Dedifferentiated amniotic fluid mesenchymal stem cell (primary cell): ENCODE data around the gene PLAC8L1.

Source experiments
- DNase-seq: peaks from one replicate; pipeline ENCODE4 v3.0.0-alpha.2; 2016; ENCODE audit errors: extremely low spot score

The PLAC8L1 gene

DNA sequence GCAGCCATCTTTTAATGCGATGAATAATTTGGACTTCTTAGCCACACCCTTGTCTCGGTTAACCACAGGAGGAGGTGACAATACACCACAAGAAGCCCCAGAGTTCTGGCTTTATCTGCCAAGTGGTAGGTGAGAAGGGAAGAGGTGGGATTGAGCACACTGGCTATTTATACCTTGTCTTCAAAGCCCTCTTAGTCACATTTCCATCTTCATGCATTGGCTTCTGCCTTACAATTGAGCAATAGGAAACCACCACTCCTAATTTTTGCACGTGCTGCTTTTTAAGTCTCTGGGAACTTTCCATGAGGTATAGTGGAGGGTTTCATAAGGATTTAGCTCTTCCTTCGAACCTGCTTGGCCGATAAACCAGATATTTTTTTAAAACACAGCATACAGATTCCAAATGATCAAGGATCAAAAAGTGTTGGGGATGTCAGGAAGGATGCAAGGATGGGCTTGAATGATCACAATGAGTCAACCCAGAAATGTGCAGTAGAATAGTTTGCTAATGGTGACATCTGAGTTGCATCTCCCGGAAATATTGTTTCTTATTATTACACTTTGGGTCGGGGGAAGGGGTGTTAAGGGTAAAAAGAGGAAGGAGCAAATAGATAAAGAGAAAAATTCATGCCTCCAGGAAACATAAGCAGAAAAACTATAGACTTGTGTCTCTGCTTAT, 25.5 kb downstream of the PLAC8L1 start:
- no peak for DNase-seq

DNA sequence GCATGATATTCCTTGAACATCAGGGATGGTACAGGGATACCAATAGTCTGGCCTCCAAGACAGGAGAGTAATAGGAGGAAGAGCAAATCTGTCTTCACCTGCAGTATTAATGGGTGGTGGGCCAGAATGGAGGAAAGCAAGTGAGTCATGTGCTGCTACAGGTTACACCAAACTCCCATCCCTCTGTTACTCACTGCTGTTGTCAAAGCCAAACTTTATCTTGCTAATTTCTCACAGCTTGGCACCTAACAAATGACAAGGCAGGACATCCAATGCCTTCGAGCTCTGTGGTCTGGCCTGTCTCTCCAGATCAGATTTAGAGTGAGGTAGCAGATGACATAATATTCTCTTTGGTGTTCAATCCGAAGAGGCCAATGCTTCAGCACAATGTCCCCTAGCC, 26.8 kb downstream of the PLAC8L1 start:
- DNase-seq = no peak

DNA sequence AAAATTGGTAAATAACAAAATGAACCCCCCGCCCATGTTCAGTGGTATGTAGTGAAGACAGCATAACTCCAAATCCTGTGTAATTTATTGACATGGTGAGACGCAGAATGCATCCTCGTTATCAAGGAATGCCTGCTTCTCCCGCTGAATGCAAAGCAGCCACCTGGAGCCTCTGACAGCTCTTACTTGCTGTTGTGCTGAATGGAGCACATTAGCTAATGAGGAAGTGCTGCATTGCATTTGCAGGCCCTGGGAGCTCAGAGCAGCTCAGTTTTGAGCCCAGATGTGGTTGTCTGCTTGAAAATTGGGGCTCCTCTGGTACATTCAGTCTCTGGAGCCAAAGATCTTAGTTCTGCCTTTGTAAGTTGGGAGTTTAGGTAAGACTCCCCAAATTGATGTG, 28.9 kb downstream of the PLAC8L1 start:
- no peak for DNase-seq

DNA sequence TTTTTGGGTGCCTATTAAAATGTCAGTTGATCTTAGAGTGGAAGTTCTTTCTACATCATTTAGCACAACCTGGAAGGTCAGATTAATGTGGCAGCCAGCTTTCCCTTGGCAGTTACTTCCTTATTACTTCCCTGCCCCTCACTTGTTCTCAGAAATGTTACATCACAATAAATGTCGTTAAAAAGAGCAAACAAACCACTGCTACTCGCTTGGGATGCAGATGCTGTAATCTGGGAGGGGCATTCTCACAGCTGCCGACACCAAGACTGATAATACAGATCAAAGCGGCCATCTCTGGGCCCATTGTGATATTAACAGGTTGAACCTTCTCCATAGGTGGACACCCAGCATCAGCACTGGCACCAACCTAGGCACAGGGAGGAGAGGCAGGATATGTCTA, 29.3 kb downstream of the PLAC8L1 start:
- DNase-seq = no peak

DNA sequence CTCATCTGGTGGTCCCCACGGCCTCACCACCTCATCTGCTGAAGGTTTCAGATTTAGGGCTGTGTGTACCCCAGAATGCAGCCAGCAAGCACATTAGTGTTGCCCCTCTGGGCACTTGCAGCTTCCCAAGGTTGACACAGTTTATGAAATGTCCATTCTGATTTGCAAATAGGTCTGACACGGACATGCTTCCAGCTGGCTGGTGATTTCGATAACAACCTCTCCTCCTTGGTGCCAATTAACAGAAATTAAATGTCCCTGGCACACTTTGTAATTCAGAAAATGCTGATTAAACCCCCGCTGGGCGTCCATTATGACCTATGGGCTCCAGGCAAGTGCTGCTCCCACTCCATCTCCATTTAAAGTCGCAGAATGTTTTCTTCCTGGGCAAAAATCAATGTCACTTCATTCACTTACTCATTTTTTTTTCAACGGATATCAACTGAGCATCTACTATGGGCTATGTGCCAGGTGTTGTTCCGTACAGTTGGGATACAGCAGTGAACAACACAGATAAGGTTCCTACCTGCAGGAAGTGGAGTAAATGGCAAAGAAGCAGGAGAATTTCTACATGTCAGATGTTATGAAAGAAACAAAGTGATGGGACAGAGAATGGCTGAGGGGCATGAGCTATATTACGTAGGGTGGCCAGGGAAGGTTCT, 32.0 kb downstream of the PLAC8L1 start:
- no peak for DNase-seq

DNA sequence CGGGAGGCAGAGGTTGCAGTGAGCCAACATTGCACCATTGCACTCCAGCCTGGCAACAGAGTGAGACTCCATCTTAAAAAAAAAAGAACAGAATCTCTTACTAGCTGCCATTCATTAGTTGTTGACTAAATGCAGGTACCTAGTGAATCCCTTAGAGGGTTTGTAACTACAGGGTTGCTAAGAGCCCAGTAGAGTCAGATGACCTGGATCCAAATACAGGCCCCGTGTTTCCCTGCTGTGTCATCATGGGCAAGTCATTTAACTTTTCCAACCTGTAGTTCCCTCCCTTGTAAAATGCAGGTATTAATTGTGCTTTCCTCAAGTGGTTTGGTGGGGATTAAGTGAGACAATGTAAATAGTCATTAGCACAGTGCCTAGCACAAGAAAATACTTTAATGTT, 32.8 kb downstream of the PLAC8L1 start:
- DNase-seq = no peak

DNA sequence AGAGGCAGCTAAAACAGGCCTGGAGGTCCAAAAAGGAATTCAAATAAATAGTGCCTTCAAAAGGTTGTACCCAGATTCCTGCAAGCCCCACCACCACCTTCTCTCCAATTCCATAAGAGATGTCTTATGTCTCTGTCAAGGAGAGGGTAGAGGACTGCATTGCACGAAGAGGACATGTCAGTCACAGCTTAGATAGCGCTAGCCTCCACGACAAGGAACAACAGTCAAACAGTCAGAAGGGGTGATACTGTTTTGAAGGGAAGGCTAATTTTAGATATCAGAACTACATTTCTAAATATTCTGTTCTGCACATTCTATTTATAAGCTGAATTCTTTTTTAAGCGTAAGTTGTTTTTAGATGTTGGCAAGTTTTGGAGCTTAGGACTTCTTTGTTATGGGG, 34.2 kb downstream of the PLAC8L1 start:
- no peak for DNase-seq

DNA sequence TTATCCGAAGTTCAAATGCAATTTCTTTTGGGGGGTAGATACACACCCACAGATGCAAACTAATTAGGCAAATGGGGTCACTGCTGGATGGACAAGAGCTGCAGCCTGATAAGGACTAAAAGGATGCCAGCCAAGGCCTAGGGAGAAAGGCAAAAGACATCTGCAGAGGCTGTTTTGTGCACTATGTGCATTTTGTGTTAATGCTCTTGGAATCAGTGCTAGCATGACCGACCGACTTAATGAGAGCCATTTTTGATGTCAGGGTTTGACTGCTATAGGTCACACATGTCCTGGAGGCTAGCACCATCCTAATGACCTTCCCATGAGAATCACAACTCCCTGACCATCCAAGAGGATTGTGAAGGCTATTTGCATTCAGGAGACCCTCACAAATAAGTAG, 34.6 kb downstream of the PLAC8L1 start:
- no peak for DNase-seq

DNA sequence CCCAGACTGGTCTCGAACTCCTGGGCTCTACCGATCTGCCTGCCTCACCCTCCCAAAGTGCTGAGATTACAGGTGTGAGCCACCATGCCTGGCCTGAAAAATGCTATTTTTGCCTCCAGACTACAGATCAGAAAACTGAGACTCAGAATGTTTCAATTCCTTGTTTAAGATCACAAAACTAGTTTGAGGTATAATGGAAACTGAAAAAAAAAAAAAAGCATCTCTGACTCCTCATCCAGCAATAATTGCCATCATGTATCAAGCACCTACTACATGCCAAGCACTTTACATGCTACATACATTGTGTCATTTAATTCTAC, 35.6 kb downstream of the PLAC8L1 start:
- DNase-seq = no peak

DNA sequence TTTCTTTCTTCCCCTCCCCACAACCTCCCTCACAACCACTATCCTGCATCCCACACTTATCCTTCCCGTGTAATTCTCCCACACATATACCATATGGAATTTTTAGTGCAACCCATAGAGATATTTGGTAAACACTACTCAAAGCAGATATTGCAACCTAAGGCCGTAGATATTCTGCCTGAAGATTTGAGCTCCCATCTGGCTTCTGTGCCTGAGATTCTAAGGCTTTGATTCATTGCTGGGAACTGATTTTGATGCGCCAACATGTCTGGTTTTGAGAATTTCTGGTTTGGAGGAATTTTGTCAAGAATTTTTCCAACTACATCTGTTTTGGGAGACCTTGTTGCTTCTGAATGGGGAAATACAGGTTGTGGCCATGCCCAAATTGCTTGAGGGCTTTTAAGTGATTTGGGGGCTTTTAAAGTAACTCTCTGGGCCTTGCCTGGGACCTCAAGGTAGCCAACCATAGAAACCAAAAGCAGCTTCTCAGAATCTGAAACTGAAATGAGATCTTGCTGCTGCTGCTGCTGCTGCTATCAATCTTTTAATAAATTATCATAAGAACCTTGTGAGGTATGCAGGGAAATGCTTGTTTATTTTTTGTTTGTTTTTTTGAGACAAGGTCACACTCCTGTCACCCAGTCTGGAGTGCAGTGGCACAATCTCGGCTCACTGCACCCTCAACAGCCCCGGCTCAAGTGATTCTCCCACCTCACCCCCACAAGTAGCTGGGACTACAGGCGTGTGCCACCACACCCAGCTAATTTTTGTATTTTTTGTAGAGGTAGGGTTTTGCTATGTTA, 36.2 kb downstream of the PLAC8L1 start:
- DNase-seq = no peak

DNA sequence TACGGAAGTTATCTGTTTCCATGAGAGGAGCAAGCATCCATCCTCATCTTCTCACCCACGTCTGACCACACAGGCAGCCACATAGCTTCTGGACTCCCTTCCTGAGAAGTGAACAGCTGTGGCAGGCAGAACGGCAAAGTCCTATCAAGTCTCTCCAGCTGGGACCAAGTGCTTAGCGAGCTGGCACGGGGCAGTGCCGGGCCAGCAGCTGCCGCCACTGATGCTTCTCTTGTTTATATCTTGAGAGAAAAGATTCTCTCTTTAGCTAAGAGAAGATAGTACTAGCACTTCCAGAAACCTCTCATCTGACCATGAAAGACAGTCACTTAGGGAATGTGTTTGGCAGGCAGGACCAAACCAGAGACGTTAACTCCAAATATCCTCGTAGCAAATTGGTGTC, 37.2 kb downstream of the PLAC8L1 start:
- no peak for DNase-seq

DNA sequence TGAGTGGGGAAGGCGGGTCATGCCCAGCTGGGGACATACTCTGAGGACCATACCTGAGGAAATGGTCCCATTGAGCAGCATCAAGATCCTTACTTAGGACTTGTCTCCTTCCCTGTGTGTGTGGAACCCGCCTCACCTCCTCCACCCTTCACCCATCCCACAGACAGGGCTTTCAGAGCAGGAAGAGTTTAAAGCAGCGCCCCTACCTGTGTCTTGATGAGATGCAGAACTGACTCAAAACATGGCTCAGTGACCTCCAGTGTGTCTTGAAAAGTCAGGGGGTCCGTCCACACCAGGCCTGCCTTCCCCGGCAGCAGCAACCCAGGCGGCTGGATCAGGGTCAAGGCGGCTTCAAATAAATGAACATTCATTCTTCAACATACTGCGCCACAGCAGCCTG, 38.4 kb downstream of the PLAC8L1 start:
- DNase-seq = no peak

DNA sequence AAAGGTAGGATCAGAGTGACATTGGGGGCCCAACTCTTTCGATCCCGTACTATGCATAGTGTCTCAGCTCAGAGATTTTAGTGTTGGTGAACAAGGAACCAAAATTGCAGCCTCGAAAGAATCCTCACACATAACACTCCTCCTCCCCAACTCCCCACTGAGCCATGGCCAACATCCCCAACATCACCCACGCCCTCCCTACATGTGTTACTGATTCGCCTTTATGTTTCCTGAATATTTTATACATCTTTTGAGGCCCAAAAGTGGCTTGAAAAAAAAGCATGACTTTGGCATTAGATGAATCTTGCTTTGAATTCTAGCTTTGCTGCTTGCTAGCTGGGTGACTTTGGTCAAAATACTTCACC, 45.2 kb downstream of the PLAC8L1 start:
- no peak for DNase-seq

DNA sequence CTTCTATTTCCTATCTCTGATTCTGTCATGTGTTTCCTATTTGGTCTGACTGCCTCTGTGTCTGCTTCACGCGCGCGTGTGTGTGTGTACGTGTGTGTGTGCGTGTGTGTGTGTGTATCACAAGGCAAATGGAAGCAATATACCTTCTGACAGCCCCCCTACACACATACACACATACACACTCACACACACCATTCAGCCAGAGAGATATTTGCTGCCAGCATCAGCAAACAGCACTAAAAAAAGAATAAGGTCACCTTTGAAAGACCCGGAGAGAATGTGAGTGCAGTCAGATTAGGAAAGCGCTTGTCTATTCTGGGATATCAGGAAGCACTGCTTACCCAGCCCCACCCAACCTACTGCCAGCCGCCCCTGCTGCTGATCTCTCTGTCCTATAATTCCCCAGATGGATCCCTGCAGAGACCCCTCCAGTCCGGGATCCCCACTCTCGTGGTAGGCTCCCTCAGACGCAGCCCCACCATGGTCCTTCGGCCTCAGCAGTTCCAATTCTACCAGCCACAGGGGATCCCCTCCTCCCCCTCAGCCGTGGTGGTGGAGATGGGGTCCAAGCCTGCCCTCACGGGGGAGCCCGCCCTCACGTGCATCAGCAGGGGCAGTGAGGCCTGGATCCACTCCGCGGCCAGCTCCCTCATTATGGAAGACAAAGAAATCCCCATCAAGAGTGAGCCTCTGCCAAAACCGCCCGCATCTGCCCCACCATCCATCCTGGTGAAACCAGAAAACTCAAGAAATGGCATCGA, 45.7 kb downstream of the PLAC8L1 start:
- DNase-seq = no peak

DNA sequence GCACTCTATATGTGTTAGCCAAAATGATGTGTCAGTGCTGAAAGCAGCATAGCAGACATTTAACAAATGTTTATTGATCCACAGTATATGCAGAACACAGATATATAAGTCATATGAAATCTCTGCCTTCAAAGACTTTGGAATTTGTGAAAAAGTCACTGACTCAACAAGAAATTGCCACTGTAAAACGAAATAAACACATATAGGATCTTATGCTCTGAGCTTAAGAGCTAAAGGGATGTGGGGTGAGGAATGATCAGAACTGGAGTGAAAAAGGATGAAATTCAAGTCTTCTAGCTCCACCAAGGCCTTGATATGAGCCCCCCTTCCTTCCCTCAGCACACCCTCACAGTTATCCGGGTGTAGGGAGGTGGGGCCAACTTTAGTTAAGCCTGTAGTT, 49.9 kb downstream of the PLAC8L1 start:
- no peak for DNase-seq

DNA sequence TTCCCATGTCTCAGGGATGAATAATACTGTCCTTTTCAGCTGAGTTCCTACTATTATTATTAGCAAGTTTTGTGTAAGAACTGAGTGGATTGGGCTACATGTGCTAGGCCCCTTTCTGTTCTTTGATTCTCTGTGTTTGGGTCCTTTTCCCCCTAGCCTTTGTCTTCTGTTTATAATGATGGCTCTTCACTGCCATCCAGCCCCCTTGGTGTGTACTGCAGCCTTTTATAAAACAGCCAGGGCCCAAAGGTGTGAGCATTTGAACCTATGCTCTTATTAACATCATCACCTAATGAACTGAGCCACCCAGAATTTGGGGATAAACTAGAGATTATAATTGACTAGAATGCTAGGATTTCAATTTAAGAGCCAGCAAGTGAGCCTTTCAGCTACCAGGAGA, 52.6 kb downstream of the PLAC8L1 start:
- DNase-seq = no peak

DNA sequence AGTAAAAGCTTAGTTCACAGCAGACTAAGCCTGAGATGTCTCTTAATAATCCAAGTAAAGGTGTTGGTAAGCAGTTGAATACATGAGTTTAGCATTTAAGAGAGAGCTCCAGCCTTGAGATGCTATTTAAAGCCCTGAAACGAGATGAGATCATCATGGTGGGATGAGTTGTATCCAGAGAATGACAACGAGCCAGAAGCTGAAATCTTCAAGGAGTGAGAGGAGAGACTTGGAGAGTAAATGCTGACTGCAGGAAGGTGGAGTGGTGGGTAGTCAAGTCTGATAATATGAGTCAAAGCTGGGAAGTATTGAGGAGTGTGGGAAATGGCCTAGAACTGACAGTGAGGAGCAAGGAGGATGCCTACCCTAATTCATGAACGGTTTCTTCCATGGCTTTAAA, 53.7 kb downstream of the PLAC8L1 start:
- DNase-seq = peak; percentile 40

DNA sequence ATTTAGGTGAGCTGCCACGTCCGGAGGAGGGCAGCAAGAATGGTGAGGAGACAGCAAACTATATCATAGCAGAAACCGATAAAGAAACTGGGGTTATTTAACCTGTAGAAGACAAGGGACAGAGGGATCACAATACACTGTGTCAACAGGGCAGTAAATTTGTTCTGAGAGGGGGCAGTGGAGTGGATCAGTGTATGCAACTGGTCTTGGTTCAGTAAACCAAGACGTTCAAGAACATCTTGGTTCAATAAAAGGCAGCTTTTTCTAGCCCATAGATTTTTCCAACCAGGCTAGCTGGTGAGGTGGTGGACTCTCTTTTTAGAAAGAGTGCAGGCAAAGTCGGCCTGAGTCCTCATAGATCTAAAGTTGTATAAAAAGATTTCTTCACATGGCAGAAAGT, 55.3 kb downstream of the PLAC8L1 start:
- DNase-seq = no peak

DNA sequence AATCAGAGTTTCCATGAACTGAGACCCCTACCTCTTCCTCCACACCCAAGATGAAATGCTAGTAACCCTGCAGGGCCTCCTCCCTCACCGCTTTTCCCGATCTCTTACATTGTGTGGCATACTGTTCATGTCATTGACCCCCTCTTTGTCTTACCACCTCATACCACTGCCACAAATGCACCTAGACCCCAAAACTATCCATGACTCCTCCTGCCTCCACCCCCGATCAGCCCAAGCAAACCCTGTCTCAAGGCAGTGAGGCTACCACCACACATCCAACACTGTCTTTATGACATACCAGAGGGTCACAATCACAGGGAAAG, 55.7 kb downstream of the PLAC8L1 start:
- DNase-seq = no peak

DNA sequence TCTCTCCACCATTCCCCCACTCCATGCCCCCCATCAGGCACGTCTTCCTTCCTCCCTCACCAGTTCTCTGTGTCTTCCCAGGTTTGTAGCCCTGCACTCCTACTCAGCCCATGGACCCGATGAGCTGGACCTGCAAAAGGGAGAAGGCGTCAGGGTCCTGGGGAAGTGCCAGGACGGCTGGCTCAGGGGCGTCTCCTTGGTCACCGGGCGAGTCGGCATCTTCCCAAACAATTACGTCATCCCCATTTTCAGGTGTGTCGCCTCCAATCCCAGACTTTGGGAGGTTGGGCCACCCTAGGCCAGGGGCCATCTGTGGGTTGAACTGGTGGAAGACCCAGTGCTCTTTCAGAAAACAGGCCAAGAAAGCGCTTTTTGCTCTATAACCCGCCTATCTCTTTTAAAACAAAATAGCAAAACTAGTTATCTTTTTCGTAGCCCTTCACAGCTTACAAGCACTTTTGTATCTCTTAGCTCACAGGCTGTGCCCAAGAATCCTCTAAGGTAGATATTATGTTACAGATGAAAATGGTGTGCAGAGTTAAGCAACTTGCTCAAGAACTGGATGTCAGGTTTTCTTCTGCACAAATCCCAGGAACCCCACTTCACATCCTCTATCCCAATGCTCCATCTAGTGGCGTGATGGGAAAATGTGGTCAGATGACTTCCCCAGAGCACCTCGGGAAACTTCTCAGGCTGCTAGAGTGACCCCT, 56.2 kb downstream of the PLAC8L1 start:
- DNase-seq = peak; percentile 76

DNA sequence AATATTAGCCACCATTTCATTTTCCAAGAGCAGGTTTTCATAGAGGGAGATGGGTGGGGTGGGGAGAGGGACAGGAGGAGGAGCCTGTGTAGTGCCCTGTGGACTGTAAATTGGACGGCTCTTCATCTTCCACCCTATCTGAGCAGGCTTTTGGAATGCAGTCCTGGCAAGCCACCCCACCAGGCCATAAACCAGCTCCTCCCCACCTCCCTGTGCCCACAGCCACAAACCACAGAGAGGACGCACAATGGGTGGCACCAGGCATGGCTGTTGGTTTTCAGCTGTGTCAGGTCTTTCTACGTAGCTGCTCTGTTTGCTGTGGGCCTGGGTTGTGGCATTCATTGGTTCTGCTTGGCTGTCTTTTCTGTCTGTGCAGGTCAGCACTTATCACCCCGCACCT, 58.0 kb downstream of the PLAC8L1 start:
- no peak for DNase-seq

DNA sequence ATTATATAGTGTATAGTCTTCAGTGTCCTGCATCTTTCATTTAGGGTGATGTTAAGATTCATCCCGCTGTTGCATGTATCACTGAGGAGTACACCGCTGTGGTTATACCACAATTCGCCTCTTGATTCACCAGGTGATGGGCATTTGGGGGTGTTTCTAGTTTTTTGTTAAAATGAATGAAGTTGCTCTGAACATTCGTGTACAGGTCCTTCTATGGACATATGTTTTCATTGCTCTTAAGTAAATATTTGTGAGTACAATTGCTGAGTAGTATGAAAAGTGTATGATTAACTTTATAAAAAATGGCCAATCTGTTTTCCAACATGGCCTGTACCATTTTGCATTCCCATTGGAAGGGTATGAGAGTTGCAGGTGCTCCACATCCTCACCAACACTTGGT, 61.7 kb downstream of the PLAC8L1 start:
- no peak for DNase-seq
